Pancreas (tissue), 10 donors: ENCODE results near the gene UCKL1. TPM values are rescaled to one million over a fixed set of nuclear protein-coding genes. Genes with fewer than 3 reads are reported as not detected.

Experiments
- ATAC-seq, 4 donors: fragments of 200-7000 bp; cut with Tn5 transposase; one replicate each; pipeline versions ENCODE4 v1.8.0 to v1.9.1; 2020; ENCODE audit warnings: mild to moderate bottlenecking in 4 of 4, moderate library complexity in 4 of 4
- DNase-seq, 6 donors: peaks; one replicate each; pipeline ENCODE4 v3.0.0-alpha.2; 2020
- FAIRE-seq: peaks from 2 replicates; lab custom pipeline; 2012; peaks lifted over from hg19 to GRCh38; lab: Jason Lieb, UNC
- H3K27ac ChIP-seq, 4 donors: fragments of 200-600 bp; sonication (generic); 1 replicate in 3 of 4; 2 replicates in 1 of 4; pipeline versions ENCODE4 v1.5.0 to v1.8.0; 2020
- H3K27me3 ChIP-seq, 4 donors: fragments of 200-600 bp; one replicate each; pipeline ENCODE4 v1.8.0; 2021
- H3K36me3 ChIP-seq, 3 donors: fragments of 200-600 bp; sonication (generic) in 1 of 3; one replicate each; pipeline versions ENCODE4 v1.5.0 to v1.8.0; 2020 to 2021
- H3K4me1 ChIP-seq, 3 donors: fragments of 200-600 bp; one replicate each; pipeline ENCODE4 v1.8.0; 2021
- H3K4me3 ChIP-seq, 4 donors: fragments of 200-600 bp; sonication (generic) in 2 of 4; one replicate each; pipeline versions ENCODE4 v1.5.0 to v1.8.0; 2020 to 2021
- H3K9me3 ChIP-seq, 4 donors: fragments of 200-600 bp; one replicate each; pipeline ENCODE4 v1.8.0; 2021
- CTCF ChIP-seq, 4 donors: fragments of 200-600 bp; sonication (generic) in 3 of 4; IDR thresholded peaks; one replicate each; pipeline versions ENCODE4 v1.5.0 to v1.8.0; 2021; ENCODE audit warnings: antibody characterized with exemption in 4 of 4
- WGBS, 2 donors: extraction: QIAGEN DNeasy Blood & Tissue Kit; methylation state at CpG; one replicate each; pipeline ENCODE4 v1.1.7; 2013; 5-methylcytosine and 5-hydroxymethylcytosine counted together
- intact Hi-C, 3 donors: fragments of 100-400 bp; cut with DNase I; formaldehyde crosslinking; loops; one replicate each; pipeline versions ENCODE4 v1.11.1 to v1.14.2; 2022
- polyA plus RNA-seq, 2 donors: library from polyadenylated mRNA; stranded (reverse); fragments of 200-250 nt; gene quantifications; one replicate each; pipeline ENCODE4 v1.2.3, GENCODE V29; 2013
- total RNA-seq, 6 donors: library from RNA; stranded (reverse); fragmentation: NEBNext Ultra II Directional in 4 of 6; extraction: Animal tissue kit (Norgen Biotek cat#: 25700) in 4 of 6; gene quantifications; one replicate each; pipeline versions ENCODE4 v1.2.1 to v1.2.4, GENCODE V29; 2021 to 2023
- donor health status: healthy with polysubstance abuse.
- donor health status: DM: no; HTN: no; CAD: no; lungs with moderate emphysema.
- donor health status: DM: no; HTN: no; CAD: no.
- donor health status: control.
- donor health status: control.
- donor health status: Bipolar disorder and iron deficiency.
- donor health status: DM: yes; HTN: yes; CAD: no.
- donor health status: DM: no; HTN: no; CAD: no.
- donor health status: DM: no; HTN: no; CAD: no.
- donor health status: DM: yes; HTN: yes; CAD: no.

The UCKL1 gene
- total RNA-seq = 10 to 100 TPM; 13.9 to 23.1 (median 17.2) TPM
- 10 to 100 TPM; 67.8 to 84.7 TPM for polyA plus RNA-seq

- Histone ChIP-seq H3K27ac (peak within 1 kb of the TSS; percentile 82 to 90 (median 87)), H3K4me3 (peak within 1 kb of the TSS; percentile 94 to 100 (median 98)), H3K9me3 (no peaks in the 10 kb centered on the region), H3K36me3 (peaks cover 0 to 5% (median 0%) of the 10 kb centered on the region in 3 donors), H3K4me1 (peaks cover 3 to 19% (median 12%) of the 10 kb centered on the region in 3 donors), H3K27me3 (no peaks in the 10 kb centered on the region)
- ATAC-seq (peak; percentile 80 to 87 (median 83)), FAIRE-seq (peak; percentile 92), DNase-seq (peak; percentile 92 to 98 (median 94))
- TF ChIP-seq CTCF (IDR thresholded peaks at IDR 0.05) = no peak
- WGBS, 2 donors = 0% methylated on average over 91 to 105 of the region's 105 CpGs
- intact Hi-C loops = no loop called here
These were observed at the start of gene UCKL1 for GRCh38 chr20:63955827-63956663. Gene UCKL1 (minus strand): TSS chr20:63956416. CDS start chr20:63956372, 44 bp downstream.

GRCh38 chr20:64005394-64005793 lies 49.2 kb upstream of the UCKL1 start:
- FAIRE-seq (no peak), DNase-seq (no peak), ATAC-seq (no peak)
- Histone ChIP-seq H3K4me1 (no peaks in the 10 kb centered on the region), H3K36me3 (peaks cover 7 to 34% (median 15%) of the 10 kb centered on the region in 3 donors), H3K27me3 (no peaks in the 10 kb centered on the region), H3K4me3 (no peak overlapping the region), H3K27ac (no peak overlapping the region), H3K9me3 (no peaks in the 10 kb centered on the region)
- WGBS, 2 donors = 82 to 87% methylated on average over 6 of the region's 6 CpGs
- intact Hi-C loops = no loop called here
- TF ChIP-seq CTCF (IDR thresholded peaks at IDR 0.05) = no peak

- no peak for FAIRE-seq
- no peak for DNase-seq
- H3K27me3 ChIP-seq = no peaks in the 10 kb centered on the region
- no peaks in the 10 kb centered on the region for H3K9me3 ChIP-seq
- H3K36me3 ChIP-seq = peaks cover 5 to 41% (median 19%) of the 10 kb centered on the region in 3 donors
- intact Hi-C loops = no loop called here
- ATAC-seq = no peak
- H3K4me1 ChIP-seq = no peaks in the 10 kb centered on the region
- 77% methylated on average over 7 of the region's 7 CpGs for WGBS, 2 donors
- no peak overlapping the region for H3K4me3 ChIP-seq
- no peak overlapping the region for H3K27ac ChIP-seq
- no peak for TF ChIP-seq CTCF (IDR thresholded peaks at IDR 0.05)
These were observed 47.9 kb upstream of the UCKL1 start for GRCh38 chr20:64003960-64004725.

DNA sequence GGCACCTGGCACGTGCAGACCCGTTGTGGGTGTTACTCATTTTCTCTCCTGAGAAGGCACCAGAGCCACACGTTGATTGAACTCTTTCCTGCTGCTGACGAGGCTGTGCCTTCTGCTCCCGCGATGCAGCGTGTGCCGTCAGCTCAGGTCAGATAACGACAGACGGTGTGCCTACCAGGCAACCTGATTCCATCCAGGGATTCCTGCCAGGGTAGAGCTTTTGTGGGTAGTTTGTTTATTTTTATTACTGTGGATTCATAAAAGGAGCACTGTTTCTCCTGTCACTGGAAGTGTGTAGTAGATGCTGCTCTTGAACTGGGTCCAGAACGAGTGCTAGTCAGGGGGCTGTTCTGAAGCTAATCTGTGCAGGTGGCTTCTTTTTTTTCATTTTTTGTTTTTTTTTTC lies 45.4 kb upstream of the UCKL1 start:
- WGBS, 2 donors = 52 to 54% methylated on average over 11 of the region's 11 CpGs
- intact Hi-C loops = no loop called here
- no peak for FAIRE-seq

More for the DNA sequence above, 45.4 kb upstream of the UCKL1 start:
- Histone ChIP-seq H3K9me3 (no peaks in the 10 kb centered on the region), H3K36me3 (peaks cover 0 to 60% (median 21%) of the 10 kb centered on the region in 3 donors), H3K27me3 (no peaks in the 10 kb centered on the region), H3K4me1 (no peaks in the 10 kb centered on the region), H3K4me3 (no peak overlapping the region), H3K27ac (no peak overlapping the region)
- ATAC-seq (peak in 3 of 4 donors; percentile 32 to 79 (median 68)), DNase-seq (no peak)
- no peak for TF ChIP-seq CTCF (IDR thresholded peaks at IDR 0.05)
